ENCODE measurements around the gene MYO10. TPM values are rescaled to one million over a fixed set of nuclear protein-coding genes. Genes with fewer than 3 reads are reported as not detected.

Gene MYO10
- total and polyA plus RNA-seq, 2 donors (not counting 3 experiments of a cell fraction or from before 2014, with no cell fraction given), result 36.0 to 148 TPM

DNA sequence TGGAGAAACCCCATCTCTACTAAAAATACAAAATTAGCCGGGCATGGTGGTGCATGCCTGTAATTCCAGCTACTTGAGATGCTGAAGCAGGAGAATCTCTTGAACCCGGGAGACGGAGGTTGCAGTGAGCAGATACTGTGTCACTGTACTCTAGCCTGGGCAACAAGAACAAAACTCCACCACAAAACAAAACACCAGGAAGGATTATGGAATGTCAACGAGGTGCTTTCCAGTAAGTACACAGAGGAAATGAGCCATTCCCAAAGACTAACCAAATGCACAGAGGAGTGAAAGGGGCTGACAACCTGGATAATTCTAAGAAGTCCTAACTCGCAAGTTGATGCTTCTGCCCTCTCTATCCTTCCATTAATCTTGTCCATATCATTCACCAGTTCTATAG lies 193.2 kb downstream of the MYO10 start:
- peaks cover 13% of the 10 kb centered on the region for H3K79me2 ChIP-seq (ENCODE audit: control insufficient read depth, insufficient read depth, low read length)
- no peaks in the 10 kb centered on the region for H3K9me1 ChIP-seq (replicated peaks; ENCODE audit: control insufficient read depth, extremely low read depth, insufficient read depth, low read length)
- H3K36me3 ChIP-seq (ENCODE audit: control insufficient read depth in 2 of 2, extremely low read depth in 1 of 2, insufficient read depth in 2 of 2, low read length in 2 of 2), result peaks cover 3 to 11% of the 10 kb centered on the region in 2 experiments
- H3K4me2 ChIP-seq (ENCODE audit: insufficient read depth, low read length), result no peak overlapping the region
- H3K4me3 ChIP-seq (replicated peaks in 1 of 3; ENCODE audit: insufficient read depth in 1 of 3, low read depth in 1 of 3, low read length in 3 of 3), result no peak overlapping the region
- ChIA-PET POLR2A (no interaction called here), CTCF (interaction anchor here (0.7 to 1.8 kb wide), 2 partner anchors 52 to 83 kb away, joined by 3 to 8 read pairs; no protein-coding TSS in a partner anchor)
- dilution Hi-C loops (cut with MboI; ENCODE audit: extremely low pct_ligation_motif_present, low sequenced_read_pairs) (no loop called here), intact Hi-C loops (cut with micrococcal nuclease) (loop anchor here (1.0 kb wide), 1 partner anchor 17 kb away; no protein-coding TSS in a partner anchor)
- no peaks in the 10 kb centered on the region for H3K9me3 ChIP-seq (replicated peaks; ENCODE audit: control insufficient read depth, insufficient read depth, low read length)
- H2AFZ ChIP-seq (ENCODE audit: low read depth, low read length), result no peak overlapping the region
- DNase-seq (ENCODE audit: low read depth, low spot score) (peak; percentile 50), FAIRE-seq (peak; percentile 82)
- no peaks in the 10 kb centered on the region for H3K27me3 ChIP-seq (ENCODE audit: control insufficient read depth in 2 of 2, insufficient read depth in 2 of 2, low read length in 2 of 2)
- H3K27ac ChIP-seq (ENCODE audit: insufficient read depth, low read depth, low read length), result peak overlapping the region; percentile 83
- peaks cover 20% of the 10 kb centered on the region for H3K4me1 ChIP-seq (ENCODE audit: control insufficient read depth, extremely low read depth, insufficient read depth, low read length)
- no peaks in the 10 kb centered on the region for H4K20me1 ChIP-seq (replicated peaks; ENCODE audit: control insufficient read depth, extremely low read depth, insufficient read depth, low read length)
- H3K9ac ChIP-seq (replicated peaks; ENCODE audit: extremely low read depth, insufficient read depth, low read length), result no peak overlapping the region
- no TSS peak for BruUV-seq (replicated peaks)
- TF ChIP-seq JUN (IDR thresholded peaks at IDR 0.05; ENCODE audit: borderline replicate concordance, insufficient read depth, insufficient read length, low read depth), result peak; percentile 25
- TF ChIP-seq, protein P1, sequence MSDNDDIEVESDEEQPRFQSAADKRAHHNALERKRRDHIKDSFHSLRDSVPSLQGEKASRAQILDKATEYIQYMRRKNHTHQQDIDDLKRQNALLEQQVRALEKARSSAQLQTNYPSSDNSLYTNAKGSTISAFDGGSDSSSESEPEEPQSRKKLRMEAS (IDR thresholded peaks at IDR 0.05; ENCODE audit: insufficient read depth, insufficient read length), result no peak

DNA sequence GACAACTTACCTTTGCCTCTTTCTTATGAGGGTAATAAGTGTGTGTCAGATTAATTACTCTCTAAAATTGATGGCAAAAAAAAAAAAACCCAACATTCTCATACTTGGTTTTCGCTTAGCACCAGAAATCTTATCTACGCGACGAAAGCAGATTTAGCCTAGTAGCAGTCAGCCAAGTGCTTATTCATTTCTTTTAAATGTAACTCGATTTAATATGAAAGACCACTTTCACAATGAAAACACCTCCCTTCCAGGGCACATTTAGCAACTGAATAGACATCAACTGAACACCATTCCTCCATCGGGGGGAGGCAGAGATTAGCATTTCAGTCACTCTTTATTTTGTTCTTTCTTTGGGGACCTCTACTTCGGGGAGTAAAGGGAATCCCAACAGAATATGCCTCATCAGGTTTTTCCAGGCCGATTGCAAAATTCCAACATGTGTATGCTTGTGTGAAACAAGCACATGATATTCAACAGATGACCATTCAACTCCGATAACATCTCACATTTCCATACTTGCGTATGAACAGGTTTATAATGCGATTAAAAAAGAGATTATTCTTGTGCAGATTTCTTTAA lies 195.2 kb downstream of the MYO10 start:
- ChIA-PET CTCF (interaction anchor here (1.6 to 1.8 kb wide), 3 partner anchors 19 to 450 kb away, joined by 3 to 8 read pairs (median 5); no protein-coding TSS in a partner anchor), POLR2A (no interaction called here)
- Histone ChIP-seq H3K27me3 (ENCODE audit: control insufficient read depth in 2 of 2, insufficient read depth in 2 of 2, low read length in 2 of 2) (no peaks in the 10 kb centered on the region), H3K79me2 (ENCODE audit: control insufficient read depth, insufficient read depth, low read length) (peaks cover 15% of the 10 kb centered on the region), H4K20me1 (replicated peaks; ENCODE audit: control insufficient read depth, extremely low read depth, insufficient read depth, low read length) (no peaks in the 10 kb centered on the region), H3K4me1 (ENCODE audit: control insufficient read depth, extremely low read depth, insufficient read depth, low read length) (peaks cover 34% of the 10 kb centered on the region), H3K9me1 (replicated peaks; ENCODE audit: control insufficient read depth, extremely low read depth, insufficient read depth, low read length) (no peaks in the 10 kb centered on the region), H3K4me2 (ENCODE audit: insufficient read depth, low read length) (no peak overlapping the region), H2AFZ (ENCODE audit: low read depth, low read length) (no peak overlapping the region), H3K27ac (ENCODE audit: insufficient read depth, low read depth, low read length) (peak overlapping the region; percentile 4), H3K9me3 (replicated peaks; ENCODE audit: control insufficient read depth, insufficient read depth, low read length) (no peaks in the 10 kb centered on the region), H3K9ac (replicated peaks; ENCODE audit: extremely low read depth, insufficient read depth, low read length) (no peak overlapping the region), H3K4me3 (replicated peaks in 1 of 3; ENCODE audit: insufficient read depth in 1 of 3, low read depth in 1 of 3, low read length in 3 of 3) (no peak overlapping the region), H3K36me3 (ENCODE audit: control insufficient read depth in 2 of 2, extremely low read depth in 1 of 2, insufficient read depth in 2 of 2, low read length in 2 of 2) (peaks cover 3 to 9% of the 10 kb centered on the region in 2 experiments)
- TF ChIP-seq POLR2AphosphoS5 (IDR thresholded peaks at IDR 0.05; ENCODE audit: insufficient read depth, low read depth, low read length) (no peak), MYC (IDR thresholded peaks at IDR 0.05; ENCODE audit: low read depth, low read length) (no peak), POLR2A (IDR thresholded peaks at IDR 0.05; ENCODE audit: low read depth, low read length) (no peak), CTCF (IDR thresholded peaks at IDR 0.05; ENCODE audit: extremely low read depth in 1 of 2, insufficient read depth in 1 of 2, low read depth in 1 of 2, low read length in 2 of 2) (no peak), JUN (IDR thresholded peaks at IDR 0.05; ENCODE audit: borderline replicate concordance, insufficient read depth, insufficient read length, low read depth) (no peak), FOS (IDR thresholded peaks at IDR 0.05; ENCODE audit: borderline replicate concordance, insufficient read depth, low read length) (no peak)
- TF ChIP-seq, protein P1 (IDR thresholded peaks at IDR 0.05; ENCODE audit: insufficient read depth, insufficient read length), result no peak
- dilution Hi-C loops (cut with MboI; ENCODE audit: extremely low pct_ligation_motif_present, low sequenced_read_pairs) (no loop called here), intact Hi-C loops (cut with micrococcal nuclease) (no loop called here)
- no TSS peak for BruUV-seq (replicated peaks)
- FAIRE-seq (no peak), DNase-seq (ENCODE audit: low read depth, low spot score) (no peak)
